Vagina (tissue), 2 donors: ENCODE results near the gene RFX1. TPM values are rescaled to one million over a fixed set of nuclear protein-coding genes. Genes with fewer than 3 reads are reported as not detected.

ENCODE experiments used
- DNase-seq, 2 donors: peaks; one replicate each; pipeline ENCODE4 v3.0.0-alpha.2; 2017; ENCODE audit errors: extremely low spot score in 2 of 2
- H3K27ac ChIP-seq: fragments of 200-600 bp; sonication (generic); one replicate; pipeline ENCODE4 v1.5.1; 2019
- H3K27me3 ChIP-seq: fragments of 200-600 bp; sonication (generic); one replicate; pipeline ENCODE4 v1.5.1; 2019
- H3K36me3 ChIP-seq, 2 donors: fragments of 200-600 bp; sonication (generic); one replicate each; pipeline ENCODE4 v1.5.1; 2017 to 2019
- H3K4me1 ChIP-seq: fragments of 200-600 bp; sonication (generic); one replicate; pipeline ENCODE4 v1.5.1; 2019
- H3K4me3 ChIP-seq, 2 donors: fragments of 200-600 bp; sonication (generic); 1 replicate in 1 of 2; 2 replicates in 1 of 2; pipeline ENCODE4 v1.5.1; 2016 to 2019
- H3K9me3 ChIP-seq: fragments of 200-600 bp; sonication (generic); one replicate; pipeline ENCODE4 v1.5.1; 2019
- CTCF ChIP-seq, 3 experiments: fragments of 450-650 bp in 2 of 3; fragments of 200-600 bp in 1 of 3; sonication (generic) in 1 of 3; IDR thresholded peaks; one replicate each; pipeline ENCODE4 v1.5.1; 2017 to 2019; ENCODE audit warnings: antibody characterized with exemption in 3 of 3, mild to moderate bottlenecking in 2 of 3, moderate library complexity in 2 of 3
- POLR2A ChIP-seq, 2 donors: fragments of 450-650 bp; IDR thresholded peaks; one replicate each; pipeline ENCODE4 v1.6.1; 2017; ENCODE audit warnings: antibody characterized with exemption in 2 of 2, mild to moderate bottlenecking in 2 of 2, moderate library complexity in 2 of 2
- POLR2AphosphoS5 ChIP-seq, 2 donors: sonication (generic); formaldehyde crosslinking; IDR thresholded peaks; one replicate each; pipeline ENCODE4 v1.9.0; 2017; ENCODE audit warnings: antibody characterized with exemption in 2 of 2, mild to moderate bottlenecking in 2 of 2, low read depth in 1 of 2; ENCODE audit not compliant: insufficient read depth in 1 of 2
- intact Hi-C: fragments of 100-400 bp; cut with DNase I; formaldehyde crosslinking; loops from one replicate; pipeline ENCODE4 v1.15.1; 2023
- total RNA-seq: library from RNA; depleted of rRNA; stranded (reverse); fragments of >200 nt; gene quantifications from one replicate; pipeline ENCODE4 v1.2.3, GENCODE V29; 2016

RFX1 gene
- total RNA-seq, 1 donor from 2014 or later = 9.6 TPM

GRCh38 chr19:14015524-14016035, 9.5 kb upstream of the RFX1 start:
- TF ChIP-seq POLR2A (IDR thresholded peaks at IDR 0.05) (no peak), CTCF (IDR thresholded peaks at IDR 0.05) (no peak), POLR2AphosphoS5 (IDR thresholded peaks at IDR 0.05; ENCODE audit: insufficient read depth in 1 of 2, low read depth in 1 of 2) (no peak)
- Histone ChIP-seq H3K4me3 (no peak overlapping the region), H3K36me3 (no peaks in the 10 kb centered on the region), H3K27ac (no peak overlapping the region), H3K27me3 (no peaks in the 10 kb centered on the region), H3K4me1 (no peaks in the 10 kb centered on the region), H3K9me3 (no peaks in the 10 kb centered on the region)
- DNase-seq = no peak
- intact Hi-C loops = no loop called here

GRCh38 chr19:14012378-14012915, 6.3 kb upstream of the RFX1 start:
- Histone ChIP-seq H3K4me1 (no peaks in the 10 kb centered on the region), H3K27ac (no peak overlapping the region), H3K9me3 (no peaks in the 10 kb centered on the region), H3K36me3 (no peaks in the 10 kb centered on the region), H3K4me3 (no peak overlapping the region), H3K27me3 (no peaks in the 10 kb centered on the region)
- no peak for DNase-seq
- TF ChIP-seq POLR2AphosphoS5 (IDR thresholded peaks at IDR 0.05; ENCODE audit: insufficient read depth in 1 of 2, low read depth in 1 of 2) (no peak), POLR2A (IDR thresholded peaks at IDR 0.05) (no peak), CTCF (IDR thresholded peaks at IDR 0.05) (no peak)
- intact Hi-C loops = no loop called here

DNA sequence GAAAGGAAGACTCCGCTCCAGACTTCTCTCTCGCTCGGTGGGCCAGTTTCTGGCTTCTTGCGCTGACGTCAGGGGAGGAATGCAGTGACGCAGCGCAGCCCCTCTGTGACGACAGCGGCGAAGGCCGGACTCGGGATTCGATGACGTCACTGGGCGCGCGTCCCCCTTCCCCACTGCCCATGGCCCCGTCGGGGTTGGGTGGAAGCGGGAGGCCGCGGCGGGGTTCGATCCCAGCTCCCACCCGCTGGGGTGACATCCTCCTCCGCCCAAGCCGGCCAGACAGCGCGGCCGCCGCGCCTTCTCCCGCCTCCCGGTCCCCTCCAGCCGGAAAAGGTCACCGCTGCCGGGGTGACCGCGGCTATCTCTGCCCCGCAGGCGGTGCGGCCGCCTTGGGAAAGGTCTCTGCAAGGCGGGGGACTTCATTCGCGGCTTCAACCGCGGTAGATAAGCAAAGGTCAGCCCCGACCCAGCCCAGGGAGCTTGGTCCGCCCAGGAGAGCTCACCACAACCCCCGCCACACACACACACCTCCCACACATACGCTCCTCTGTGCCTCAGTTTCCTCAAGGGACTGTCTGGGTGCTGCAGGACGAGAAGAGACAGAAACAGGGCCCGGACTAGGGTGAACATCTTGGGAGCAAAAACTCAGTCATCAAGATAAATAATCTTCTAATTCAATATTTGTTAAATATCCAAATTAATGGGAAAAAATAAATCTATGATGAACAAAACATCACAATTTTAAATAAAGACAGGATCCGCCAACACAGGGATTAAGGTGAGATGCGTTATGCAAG, 844 bp upstream of the RFX1 start:
- Histone ChIP-seq H3K4me1 (peaks cover 31% of the 10 kb centered on the region), H3K9me3 (no peaks in the 10 kb centered on the region), H3K27me3 (no peaks in the 10 kb centered on the region), H3K4me3 (peak overlapping the region; percentile 72 to 98), H3K27ac (peak overlapping the region; percentile 95), H3K36me3 (no peaks in the 10 kb centered on the region)
- intact Hi-C loops = no loop called here
- DNase-seq = no peak
- TF ChIP-seq POLR2AphosphoS5 (IDR thresholded peaks at IDR 0.05; ENCODE audit: insufficient read depth in 1 of 2, low read depth in 1 of 2) = peak in 1 of 2 donors; percentile 94
- peak in 1 of 2 donors; percentile 24 for TF ChIP-seq POLR2A (IDR thresholded peaks at IDR 0.05)
- TF ChIP-seq CTCF (IDR thresholded peaks at IDR 0.05) = no peak

DNA sequence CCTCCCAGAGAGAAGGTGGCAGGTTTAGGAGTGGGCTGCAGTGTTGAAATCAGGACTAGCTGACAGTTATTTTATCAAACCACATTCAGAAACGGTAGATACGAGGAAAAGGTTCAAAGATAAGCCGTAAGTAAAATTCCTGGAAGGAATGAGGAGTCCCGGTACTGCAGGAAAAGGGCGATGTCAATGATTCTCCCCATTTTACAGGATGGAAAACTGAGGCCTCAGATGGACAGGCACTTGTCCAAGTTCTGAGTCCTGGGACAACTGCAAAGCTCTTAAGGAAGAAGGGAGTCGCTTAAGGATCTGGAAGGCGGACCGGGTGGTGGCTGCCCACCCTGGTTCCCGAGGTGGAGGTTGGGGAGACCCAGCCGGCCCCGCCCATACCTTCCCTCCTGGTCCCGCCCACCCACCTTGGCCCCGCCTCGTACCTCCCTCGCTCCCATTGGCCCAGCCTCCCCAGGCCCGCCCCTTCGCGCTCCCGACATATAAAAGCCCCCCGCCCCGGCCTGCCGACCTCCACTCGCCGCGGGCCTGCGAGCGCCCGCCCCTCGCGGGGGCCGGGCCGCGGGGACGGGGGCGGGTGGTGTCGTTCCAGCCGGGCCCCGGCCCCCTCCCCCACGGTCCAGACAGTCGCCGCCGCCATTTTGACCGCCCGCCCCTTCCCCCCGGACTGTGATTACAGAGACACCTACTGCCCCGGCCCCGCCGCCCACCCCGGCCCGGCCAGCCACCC, 603 bp downstream of the RFX1 start:
- Histone ChIP-seq H3K9me3 (no peaks in the 10 kb centered on the region), H3K4me3 (peak overlapping the region; percentile 74 to 98), H3K4me1 (peaks cover 31% of the 10 kb centered on the region), H3K27ac (peak overlapping the region; percentile 95), H3K36me3 (no peaks in the 10 kb centered on the region), H3K27me3 (no peaks in the 10 kb centered on the region)
- no peak for DNase-seq
- TF ChIP-seq POLR2A (IDR thresholded peaks at IDR 0.05) = peak in 1 of 2 donors; percentile 34
- peak in 1 of 2 donors; percentile 36 for TF ChIP-seq POLR2AphosphoS5 (IDR thresholded peaks at IDR 0.05; ENCODE audit: insufficient read depth in 1 of 2, low read depth in 1 of 2)
- no peak for TF ChIP-seq CTCF (IDR thresholded peaks at IDR 0.05)
- intact Hi-C loops = no loop called here
